ENCODE data around the gene TTBK1. TPM values are rescaled to one million over a fixed set of nuclear protein-coding genes. Genes with fewer than 3 reads are reported as not detected.

TTBK1 gene
- polyA plus RNA-seq, 2 of the 4 experiments (the other 2 are of a cell fraction): 0.04 TPM; not detected in 1

DNA sequence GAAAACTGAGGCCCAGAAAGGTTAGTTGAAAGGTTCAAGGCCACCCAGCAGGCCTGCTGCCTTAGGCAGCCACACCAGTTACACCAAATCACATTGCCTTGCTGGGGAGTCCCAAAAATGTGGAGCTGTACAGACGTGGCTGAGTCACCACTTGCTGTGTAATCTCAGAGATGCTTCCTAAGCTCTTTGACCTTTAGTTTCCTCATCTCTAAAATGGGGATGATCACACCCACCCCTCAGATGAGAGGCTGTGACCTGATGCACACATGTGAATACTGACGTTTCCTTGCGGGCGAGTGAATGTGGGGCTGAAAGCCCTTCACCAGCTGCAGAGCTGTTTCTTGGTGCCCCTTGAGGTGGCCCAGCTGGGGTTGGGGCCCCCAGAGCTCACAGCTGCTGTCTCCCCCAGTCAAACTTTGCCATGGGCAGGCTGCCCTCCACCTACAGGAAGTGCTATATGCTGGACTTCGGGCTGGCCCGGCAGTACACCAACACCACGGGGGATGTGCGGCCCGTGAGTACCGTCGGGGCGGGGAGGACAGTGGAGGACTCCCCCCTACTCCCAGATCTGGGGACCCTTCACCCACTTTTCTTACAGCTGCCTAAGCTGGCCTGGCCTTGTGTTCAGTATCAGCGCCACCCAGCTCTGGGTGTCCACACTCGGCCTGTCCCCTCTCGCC lies 11.0 kb downstream of the TTBK1 start:
- no peak overlapping the region for H3K4me2 ChIP-seq
- TF ChIP-seq PHF8 (IDR thresholded peaks at IDR 0.05; ENCODE audit: borderline replicate concordance, low read depth): no peak
- TF ChIP-seq CBX8 (IDR thresholded peaks at IDR 0.05): no peak
- TF ChIP-seq TP53 (CRISPR knock-in tag; IDR thresholded peaks at IDR 0.05): no peak
- TF ChIP-seq GATA3 (IDR thresholded peaks at IDR 0.05; ENCODE audit: borderline replicate concordance): no peak
- no peak for TF ChIP-seq POLR2AphosphoS2 (conservative IDR thresholded peaks at IDR 0.05; ENCODE audit: low read length)
- no peak for TF ChIP-seq FOSL2 (IDR thresholded peaks at IDR 0.05)
- no peak for TF ChIP-seq FOSL2 (CRISPR knock-in tag; IDR thresholded peaks at IDR 0.05)
- no peak for TF ChIP-seq NFE2L2 (conservative IDR thresholded peaks at IDR 0.05; ENCODE audit: low read length)
- TF ChIP-seq HOXB5 (CRISPR knock-in tag; IDR thresholded peaks at IDR 0.05): no peak
- no peak for TF ChIP-seq SMC3 (IDR thresholded peaks at IDR 0.05)
- no peak overlapping the region for H3K27ac ChIP-seq
- WGBS (ENCODE audit: missing lambda C conversion rate): 86% methylated on average over 12 of the region's 15 CpGs
- no peak for FAIRE-seq
- H3K9me3 ChIP-seq: no peaks in the 10 kb centered on the region
- DNase-seq (ENCODE audit: low read depth in 1 of 2, low spot score in 1 of 2): no peak
- H3K4me3 ChIP-seq: no peak overlapping the region
- no peaks in the 10 kb centered on the region for H3K4me1 ChIP-seq
- ChIA-PET POLR2A (no interaction called here), CTCF (interaction anchor here (1.7 to 2.4 kb wide), 2 partner anchors 8 to 25 kb away, joined by 7 to 9 read pairs; partner anchors contain the start of gene DNPH1)
- ATAC-seq: no peak

DNA sequence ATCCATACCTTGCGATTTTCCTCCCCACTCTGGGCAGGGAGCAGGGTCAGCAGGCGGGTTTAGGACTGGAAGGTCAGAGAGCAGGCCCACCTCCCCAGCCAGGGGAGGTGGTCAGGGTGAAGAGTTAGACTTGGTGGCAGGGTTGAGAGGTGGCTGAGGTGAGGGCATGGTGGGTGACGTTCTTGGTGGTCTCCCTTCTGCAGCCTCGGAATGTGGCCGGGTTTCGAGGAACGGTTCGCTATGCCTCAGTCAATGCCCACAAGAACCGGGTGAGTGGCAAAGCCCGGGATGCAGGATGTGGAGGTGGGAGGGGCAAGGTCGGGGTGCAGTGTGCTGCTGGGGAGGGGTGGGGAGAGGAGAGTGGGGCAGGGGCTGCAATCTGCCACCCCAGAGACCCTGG lies 11.6 kb downstream of the TTBK1 start:
- ATAC-seq: no peak
- no peak for TF ChIP-seq ZSCAN20 (CRISPR knock-in tag; IDR thresholded peaks at IDR 0.05)
- TF ChIP-seq KDM5A (IDR thresholded peaks at IDR 0.05): no peak
- no peak for TF ChIP-seq PHF8 (IDR thresholded peaks at IDR 0.05; ENCODE audit: borderline replicate concordance, low read depth)
- TF ChIP-seq, protein P1, sequence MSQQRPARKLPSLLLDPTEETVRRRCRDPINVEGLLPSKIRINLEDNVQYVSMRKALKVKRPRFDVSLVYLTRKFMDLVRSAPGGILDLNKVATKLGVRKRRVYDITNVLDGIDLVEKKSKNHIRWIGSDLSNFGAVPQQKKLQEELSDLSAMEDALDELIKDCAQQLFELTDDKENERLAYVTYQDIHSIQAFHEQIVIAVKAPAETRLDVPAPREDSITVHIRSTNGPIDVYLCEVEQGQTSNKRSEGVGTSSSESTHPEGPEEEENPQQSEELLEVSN (IDR thresholded peaks at IDR 0.05; ENCODE audit: borderline replicate concordance, low read depth): no peak
- no peak for TF ChIP-seq CHD2 (IDR thresholded peaks at IDR 0.05; ENCODE audit: low read length, partially characterized antibody)
- no peak for TF ChIP-seq RFX5 (IDR thresholded peaks at IDR 0.05)
- TF ChIP-seq RNF2 (IDR thresholded peaks at IDR 0.05; ENCODE audit: borderline replicate concordance, low read depth): no peak
- TF ChIP-seq, protein P2, sequence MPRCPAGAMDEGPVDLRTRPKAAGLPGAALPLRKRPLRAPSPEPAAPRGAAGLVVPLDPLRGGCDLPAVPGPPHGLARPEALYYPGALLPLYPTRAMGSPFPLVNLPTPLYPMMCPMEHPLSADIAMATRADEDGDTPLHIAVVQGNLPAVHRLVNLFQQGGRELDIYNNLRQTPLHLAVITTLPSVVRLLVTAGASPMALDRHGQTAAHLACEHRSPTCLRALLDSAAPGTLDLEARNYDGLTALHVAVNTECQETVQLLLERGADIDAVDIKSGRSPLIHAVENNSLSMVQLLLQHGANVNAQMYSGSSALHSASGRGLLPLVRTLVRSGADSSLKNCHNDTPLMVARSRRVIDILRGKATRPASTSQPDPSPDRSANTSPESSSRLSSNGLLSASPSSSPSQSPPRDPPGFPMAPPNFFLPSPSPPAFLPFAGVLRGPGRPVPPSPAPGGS (IDR thresholded peaks at IDR 0.05): no peak
- TF ChIP-seq NPAS2 (CRISPR knock-in tag; IDR thresholded peaks at IDR 0.05; ENCODE audit: borderline replicate concordance): no peak
- TF ChIP-seq, protein P3, sequence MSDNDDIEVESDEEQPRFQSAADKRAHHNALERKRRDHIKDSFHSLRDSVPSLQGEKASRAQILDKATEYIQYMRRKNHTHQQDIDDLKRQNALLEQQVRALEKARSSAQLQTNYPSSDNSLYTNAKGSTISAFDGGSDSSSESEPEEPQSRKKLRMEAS (IDR thresholded peaks at IDR 0.05): no peak
- DNase-seq (ENCODE audit: low read depth in 1 of 2, low spot score in 1 of 2): no peak
- no peaks in the 10 kb centered on the region for H3K4me1 ChIP-seq
- WGBS (ENCODE audit: missing lambda C conversion rate): 83% methylated on average over 6 of the region's 11 CpGs
- FAIRE-seq: no peak
- no peak overlapping the region for H3K4me3 ChIP-seq
- CTCF ChIA-PET: interaction anchor here (1.7 kb wide), 1 partner anchor 25 kb away, joined by 7 read pairs; the partner anchor contains the start of gene DNPH1
- no peak overlapping the region for H3K4me2 ChIP-seq
- no peaks in the 10 kb centered on the region for H3K9me3 ChIP-seq
- no peak overlapping the region for H3K27ac ChIP-seq
- POLR2A ChIA-PET: no interaction called here

DNA sequence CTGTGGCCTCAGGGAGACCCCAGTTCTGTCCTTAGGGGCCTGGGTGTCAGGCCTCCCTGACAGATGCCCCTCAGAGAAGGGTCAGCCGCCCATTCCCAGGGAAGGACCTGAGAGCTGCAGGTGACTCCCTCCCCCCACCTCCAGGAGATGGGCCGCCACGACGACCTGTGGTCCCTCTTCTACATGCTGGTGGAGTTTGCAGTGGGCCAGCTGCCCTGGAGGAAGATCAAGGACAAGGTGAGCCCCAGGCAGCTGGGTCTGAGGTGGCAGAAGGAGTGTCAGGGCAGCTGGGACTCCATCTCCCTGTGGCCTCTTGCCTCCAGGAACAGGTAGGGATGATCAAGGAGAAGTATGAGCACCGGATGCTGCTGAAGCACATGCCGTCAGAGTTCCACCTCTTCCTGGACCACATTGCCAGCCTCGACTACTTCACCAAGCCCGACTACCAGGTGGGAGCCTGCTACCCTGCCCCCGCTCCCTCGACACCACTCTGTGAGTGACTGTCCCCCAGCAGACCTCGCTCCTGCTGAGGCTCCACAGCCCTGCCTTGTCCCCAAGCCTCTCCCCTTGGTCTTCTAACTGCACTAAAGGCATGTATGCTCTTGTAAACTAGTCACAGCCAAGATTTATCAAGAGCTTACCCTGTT lies 12.2 kb downstream of the TTBK1 start:
- ATAC-seq (no peak), DNase-seq (ENCODE audit: low read depth in 1 of 2, low spot score in 1 of 2) (no peak), FAIRE-seq (no peak)
- Histone ChIP-seq H3K4me3 (no peak overlapping the region), H3K4me1 (no peaks in the 10 kb centered on the region), H3K27ac (no peak overlapping the region), H3K4me2 (no peak overlapping the region), H3K9me3 (no peaks in the 10 kb centered on the region)
- CTCF ChIA-PET: interaction anchor here (0.7 to 1.7 kb wide), 6 partner anchors 9 to 178 kb away, joined by 3 to 7 read pairs (median 4); partner anchors contain the start of genes CRIP3 and DNPH1
- WGBS (ENCODE audit: missing lambda C conversion rate): 63% methylated on average over 7 of the region's 11 CpGs
- no peak for TF ChIP-seq TP53 (CRISPR knock-in tag; IDR thresholded peaks at IDR 0.05)
- no peak for TF ChIP-seq CEBPB (IDR thresholded peaks at IDR 0.05)
- TF ChIP-seq MAFK (IDR thresholded peaks at IDR 0.05; ENCODE audit: partially characterized antibody): no peak
- TF ChIP-seq, protein P4, sequence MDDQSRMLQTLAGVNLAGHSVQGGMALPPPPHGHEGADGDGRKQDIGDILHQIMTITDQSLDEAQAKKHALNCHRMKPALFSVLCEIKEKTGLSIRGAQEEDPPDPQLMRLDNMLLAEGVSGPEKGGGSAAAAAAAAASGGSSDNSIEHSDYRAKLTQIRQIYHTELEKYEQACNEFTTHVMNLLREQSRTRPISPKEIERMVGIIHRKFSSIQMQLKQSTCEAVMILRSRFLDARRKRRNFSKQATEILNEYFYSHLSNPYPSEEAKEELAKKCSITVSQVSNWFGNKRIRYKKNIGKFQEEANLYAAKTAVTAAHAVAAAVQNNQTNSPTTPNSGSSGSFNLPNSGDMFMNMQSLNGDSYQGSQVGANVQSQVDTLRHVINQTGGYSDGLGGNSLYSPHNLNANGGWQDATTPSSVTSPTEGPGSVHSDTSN (IDR thresholded peaks at IDR 0.05): no peak
- POLR2A ChIA-PET: no interaction called here

All from A549 (cell line).